ENCODE results near the gene NSMF. TPM values are rescaled to one million over a fixed set of nuclear protein-coding genes. Genes with fewer than 3 reads are reported as not detected.

The NSMF gene
- total RNA-seq, 1 experiment from 2014 or later = 73.4 TPM

- no peak overlapping the region for H3K4me2 ChIP-seq
- no peak overlapping the region for H3K27ac ChIP-seq
- no peak overlapping the region for H3K4me3 ChIP-seq
- H3K27me3 ChIP-seq (ENCODE audit: insufficient read depth, low read depth) = no peaks in the 10 kb centered on the region
- intact Hi-C loops (cut with micrococcal nuclease; ENCODE audit: unreplicated experiment) = no loop called here
- no peak for TF ChIP-seq CTCF (conservative IDR thresholded peaks at IDR 0.05)
- no peak for TF ChIP-seq EZH2 (IDR thresholded peaks at IDR 0.05; ENCODE audit: low read depth)
- no peaks in the 10 kb centered on the region for H3K79me2 ChIP-seq (ENCODE audit: low read depth)
- H2AFZ ChIP-seq = no peak overlapping the region
- CTCF ChIA-PET = no interaction called here
- POLR2A ChIA-PET (ENCODE audit: unreplicated experiment) = no interaction called here
- no peaks in the 10 kb centered on the region for H3K36me3 ChIP-seq (ENCODE audit: low read depth)
- BruUV-seq (replicated peaks) = no TSS peak
- H3K4me1 ChIP-seq (replicated peaks; ENCODE audit: insufficient read depth) = peaks cover 2% of the 10 kb centered on the region
- no peaks in the 10 kb centered on the region for H4K20me1 ChIP-seq (ENCODE audit: insufficient read depth)
- H3K9me3 ChIP-seq (ENCODE audit: insufficient read depth, low read depth) = no peaks in the 10 kb centered on the region
- H3F3A ChIP-seq (ENCODE audit: insufficient read depth, low read depth) = peaks cover 7% of the 10 kb centered on the region; the same call in 1 of the 2 replicates
- H3K9me2 ChIP-seq (ENCODE audit: insufficient read depth) = no peaks in the 10 kb centered on the region
- DNase-seq = no peak
Measured at GRCh38 chr9:137487454-137488326, 28.6 kb upstream of the NSMF start.

GRCh38 chr9:137486545-137487453, 27.7 kb upstream of the NSMF start:
- POLR2A ChIA-PET (ENCODE audit: unreplicated experiment) = no interaction called here

More at GRCh38 chr9:137486545-137487453, 27.7 kb upstream of the NSMF start:
- Histone ChIP-seq H2AFZ (no peak overlapping the region), H4K20me1 (ENCODE audit: insufficient read depth) (no peaks in the 10 kb centered on the region), H3K27me3 (ENCODE audit: insufficient read depth, low read depth) (no peaks in the 10 kb centered on the region), H3K27ac (no peak overlapping the region), H3K4me1 (replicated peaks; ENCODE audit: insufficient read depth) (peaks cover 11% of the 10 kb centered on the region), H3K36me3 (ENCODE audit: low read depth) (no peaks in the 10 kb centered on the region), H3K4me2 (no peak overlapping the region), H3K79me2 (ENCODE audit: low read depth) (no peaks in the 10 kb centered on the region), H3K9me2 (ENCODE audit: insufficient read depth) (no peaks in the 10 kb centered on the region), H3K4me3 (no peak overlapping the region), H3K9me3 (ENCODE audit: insufficient read depth, low read depth) (no peaks in the 10 kb centered on the region), H3F3A (ENCODE audit: insufficient read depth, low read depth) (peaks cover 7% of the 10 kb centered on the region)
- CTCF ChIA-PET = no interaction called here
- no TSS peak for BruUV-seq (replicated peaks)
- intact Hi-C loops (cut with micrococcal nuclease; ENCODE audit: unreplicated experiment) = no loop called here
- TF ChIP-seq CTCF (conservative IDR thresholded peaks at IDR 0.05) = no peak
- no peak for TF ChIP-seq EZH2 (IDR thresholded peaks at IDR 0.05; ENCODE audit: low read depth)
- no peak for DNase-seq
